NCI-H748 (cell line): ENCODE results near the gene KNCN.

Source experiments
- DNase-seq: peaks from one replicate; lab custom pipeline; 2025; ENCODE audit not compliant: unreplicated experiment; lab: John Stamatoyannopoulos, UW

Gene KNCN

DNA sequence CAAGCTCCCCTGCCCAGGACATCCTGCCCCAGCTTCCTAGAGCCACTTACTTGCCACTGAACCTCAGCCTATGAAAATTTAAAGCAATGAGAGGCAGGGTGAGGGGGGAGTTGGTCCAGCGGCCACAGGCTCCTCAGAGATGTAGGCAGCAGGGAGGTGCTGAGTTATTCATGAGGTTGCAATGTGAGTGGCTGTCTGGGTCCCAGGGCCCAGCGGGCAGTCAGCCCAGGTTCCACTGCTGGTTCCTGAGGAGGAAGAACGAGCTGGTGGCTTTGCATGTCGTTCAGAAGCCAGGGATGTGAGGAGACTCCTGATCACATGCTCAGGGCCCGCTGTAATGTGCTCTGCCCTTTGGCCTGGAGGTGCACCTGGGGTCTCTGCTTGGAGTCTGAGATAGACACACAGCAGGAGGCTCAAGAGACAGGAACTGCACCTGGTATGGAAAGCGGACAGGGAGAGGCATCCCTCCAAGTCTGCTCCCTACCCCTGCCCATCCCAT is at the start of gene KNCN:
KNCN (minus strand) TSS at position 51 of the 499 bp plus-strand sequence. CDS start 432 bp downstream, outside the sequence.
- no peak for DNase-seq

DNA sequence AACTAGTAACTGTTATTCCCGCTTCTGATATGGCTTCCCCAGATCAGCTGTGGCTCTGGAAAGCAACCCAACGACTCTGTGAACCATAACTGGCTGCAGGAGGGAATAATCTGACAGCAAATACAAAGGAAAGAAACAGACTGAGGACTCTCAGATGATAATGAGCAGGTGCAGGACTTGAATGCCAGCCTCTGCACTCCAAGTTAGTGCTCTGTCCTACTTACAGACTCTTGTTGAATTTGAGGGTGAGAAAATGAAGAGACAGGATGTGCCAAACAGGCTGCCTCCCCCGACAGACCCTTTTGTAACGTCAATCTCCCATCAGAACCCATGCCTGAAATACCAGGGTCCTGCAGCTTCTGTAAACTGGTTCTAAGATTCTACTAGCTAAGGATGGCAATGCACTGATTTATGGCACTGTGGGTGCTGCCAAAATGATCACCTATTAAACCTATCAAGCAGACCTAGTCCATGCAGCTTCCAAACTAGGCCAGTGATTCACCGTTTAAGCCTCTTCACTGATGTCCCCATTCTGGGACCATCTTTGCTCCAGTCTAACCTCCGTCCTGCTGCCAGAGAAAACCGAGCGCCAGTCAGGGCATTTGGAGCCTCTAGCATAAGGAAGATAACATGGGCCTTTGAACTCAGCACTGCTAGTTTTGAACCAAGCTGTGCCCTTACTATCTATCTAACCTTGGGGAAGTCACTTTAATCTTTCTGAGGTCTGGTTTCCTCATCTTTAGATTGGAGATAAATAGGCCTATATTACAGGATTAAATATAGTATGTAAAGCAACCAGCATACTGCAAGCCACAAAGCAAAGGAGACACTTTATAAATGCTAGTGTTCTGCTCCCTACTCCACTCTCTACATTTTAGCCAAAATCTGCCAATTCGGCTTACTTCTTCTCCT is 47.9 kb upstream of the KNCN start:
- no peak for DNase-seq

DNA sequence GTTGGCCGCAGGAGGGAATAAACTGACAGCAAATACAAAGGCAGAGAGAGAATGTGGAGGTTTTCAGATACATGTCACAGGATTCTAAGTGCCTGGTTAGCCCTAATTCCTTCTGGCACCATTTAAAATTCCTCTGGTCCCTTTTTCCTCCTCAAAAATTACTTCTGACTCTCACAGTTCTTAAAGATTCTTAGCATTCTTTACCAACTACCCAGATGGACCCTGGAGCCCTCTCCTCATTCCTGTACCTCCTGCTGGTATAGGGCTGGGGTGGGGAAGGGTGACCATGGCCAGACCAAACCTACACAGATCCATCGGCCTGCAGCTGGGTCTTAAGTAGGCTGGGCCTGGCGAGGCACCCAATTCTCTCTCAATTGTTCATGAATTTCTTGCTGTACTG is 45.4 kb upstream of the KNCN start:
- no peak for DNase-seq

DNA sequence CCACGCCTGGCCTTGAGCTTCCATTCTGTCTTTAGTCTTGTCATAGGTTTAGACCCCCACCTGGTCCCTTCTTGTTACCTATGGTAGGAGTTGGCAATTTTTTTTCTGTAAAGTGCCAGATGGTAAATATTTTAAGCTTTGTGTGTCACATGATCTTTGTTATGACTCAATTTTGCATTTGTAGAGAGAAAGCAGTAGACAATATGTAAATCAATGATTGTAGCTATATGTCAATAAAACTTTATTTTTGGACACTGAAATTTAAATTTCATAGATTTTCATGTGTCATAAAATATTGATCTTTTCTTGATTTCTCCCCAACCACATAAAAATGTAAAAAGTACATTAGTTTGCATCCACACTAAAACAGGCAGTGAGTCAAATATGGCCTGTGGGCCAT is 44.6 kb upstream of the KNCN start:
- DNase-seq, result no peak

DNA sequence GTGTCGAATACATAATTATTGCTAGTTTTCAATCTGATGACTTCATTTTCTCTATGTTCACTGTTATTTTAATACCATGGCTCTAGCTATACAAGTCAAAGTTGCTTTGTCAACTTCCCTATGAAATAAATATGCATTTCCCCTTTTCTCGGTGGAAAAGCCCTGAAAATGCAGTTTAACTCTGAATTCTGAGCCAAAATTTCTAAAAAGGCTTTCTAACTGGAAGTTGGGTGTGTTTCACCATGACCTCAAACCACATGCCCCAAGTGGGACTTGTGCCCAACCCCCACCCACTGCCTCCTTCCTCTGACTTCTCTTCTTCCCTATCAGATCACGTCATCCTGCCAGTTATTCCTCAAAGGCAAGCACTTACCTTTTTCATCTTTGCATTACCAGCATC is 43.7 kb upstream of the KNCN start:
- DNase-seq, result no peak

DNA sequence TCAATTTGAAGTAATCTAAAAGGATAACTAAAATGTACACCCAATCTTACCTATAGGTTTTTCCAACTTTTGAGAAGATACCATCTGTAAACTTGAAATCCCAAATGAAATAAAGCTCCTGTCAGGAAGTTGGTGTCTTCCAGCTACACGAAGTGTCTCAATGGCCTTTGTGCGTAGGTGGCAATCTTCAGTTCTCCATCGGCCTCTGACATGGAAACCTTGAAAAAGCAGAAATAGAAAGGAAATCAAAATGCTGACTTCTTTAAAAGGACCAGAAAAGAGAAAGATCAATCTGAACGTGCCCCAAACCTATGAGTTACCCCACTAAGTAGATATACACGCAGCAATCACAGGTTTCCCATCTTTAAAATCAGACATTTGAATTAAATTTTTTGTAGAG is 42.6 kb upstream of the KNCN start:
- no peak for DNase-seq

DNA sequence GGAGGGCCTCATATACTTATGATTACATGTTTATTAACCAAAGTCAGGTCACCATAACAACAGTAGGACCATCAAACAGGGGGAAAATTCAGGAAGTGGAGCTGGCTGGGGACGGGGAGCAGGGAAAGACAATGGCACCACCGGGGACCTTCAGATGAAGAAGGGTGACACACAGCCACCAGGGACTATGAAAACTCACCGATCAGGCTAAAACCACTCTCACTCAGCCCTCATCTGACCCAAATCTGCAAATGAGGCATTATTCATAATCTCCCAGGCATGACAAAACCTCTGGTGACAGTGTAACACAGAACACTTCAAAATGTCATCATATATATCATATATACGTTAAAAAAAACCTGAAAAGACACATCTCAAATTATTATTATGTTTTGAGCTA is 41.4 kb upstream of the KNCN start:
- DNase-seq, result no peak

DNA sequence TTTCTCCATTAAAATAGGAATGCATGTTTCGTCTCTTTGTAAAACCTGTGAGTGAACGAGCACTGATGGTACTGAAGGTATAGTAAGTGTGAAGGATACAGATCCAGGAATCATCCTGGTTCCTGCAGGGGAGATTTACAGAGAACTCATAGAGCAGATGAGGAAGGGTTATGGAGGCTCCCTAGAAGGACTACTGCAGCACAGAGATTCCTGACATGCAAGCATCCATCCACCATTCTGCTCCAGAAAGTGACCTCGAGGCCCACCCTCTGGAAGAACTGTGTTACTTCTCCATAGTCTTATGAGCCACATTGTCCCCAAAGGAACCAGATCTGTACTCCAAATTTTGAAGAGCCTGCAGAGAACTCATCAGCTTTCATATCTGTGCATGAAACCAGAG is 38.1 kb upstream of the KNCN start:
- no peak for DNase-seq

DNA sequence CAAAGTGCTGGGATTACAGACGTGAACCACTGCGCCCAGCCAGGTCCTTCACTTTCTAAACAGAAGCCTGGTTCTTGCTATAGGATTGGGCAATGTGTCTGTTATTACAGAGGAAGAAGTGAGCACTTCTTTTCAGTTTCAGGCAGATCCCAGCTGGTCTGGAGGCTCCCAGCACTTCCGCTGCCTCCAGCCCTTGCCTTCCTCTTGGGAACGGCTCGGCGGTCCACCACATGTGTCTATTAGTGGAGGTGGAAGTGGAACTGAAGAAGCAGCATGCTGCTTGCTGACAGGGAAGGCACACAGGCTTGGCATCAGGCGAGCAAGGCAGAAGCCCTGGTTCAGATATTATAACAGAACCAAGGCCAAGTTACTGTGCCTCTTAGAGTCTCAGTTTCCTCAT is 35.6 kb upstream of the KNCN start:
- no peak for DNase-seq

DNA sequence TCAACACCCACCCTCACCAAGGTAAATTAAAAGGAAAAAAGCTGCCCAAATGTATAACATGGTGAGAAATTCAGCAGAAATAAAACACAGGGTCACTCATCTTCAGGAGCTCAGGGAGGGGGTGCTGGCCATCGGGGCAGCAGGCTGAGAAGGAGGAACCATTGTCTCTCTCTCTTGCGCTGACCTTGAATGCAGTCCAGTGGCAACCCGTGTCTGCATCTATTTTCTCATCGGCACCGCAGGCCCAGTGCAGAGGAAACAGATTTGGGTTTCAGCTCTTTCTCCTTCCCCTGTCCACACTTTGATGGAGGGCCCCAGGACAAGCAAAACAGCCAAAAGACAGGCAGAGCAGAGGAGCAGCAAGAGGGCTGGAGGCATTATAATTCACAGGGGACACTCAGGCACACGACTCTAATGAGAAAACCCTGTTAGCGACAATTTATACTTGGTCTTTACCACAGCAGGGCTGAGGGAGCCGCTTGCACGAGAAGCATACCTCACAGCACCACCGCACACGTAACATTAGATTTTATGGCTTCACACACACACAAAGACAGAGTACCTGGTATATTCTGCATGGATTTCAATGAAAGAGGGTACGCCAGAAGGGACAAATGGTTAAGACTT is 34.0 kb upstream of the KNCN start:
- DNase-seq, result no peak

DNA sequence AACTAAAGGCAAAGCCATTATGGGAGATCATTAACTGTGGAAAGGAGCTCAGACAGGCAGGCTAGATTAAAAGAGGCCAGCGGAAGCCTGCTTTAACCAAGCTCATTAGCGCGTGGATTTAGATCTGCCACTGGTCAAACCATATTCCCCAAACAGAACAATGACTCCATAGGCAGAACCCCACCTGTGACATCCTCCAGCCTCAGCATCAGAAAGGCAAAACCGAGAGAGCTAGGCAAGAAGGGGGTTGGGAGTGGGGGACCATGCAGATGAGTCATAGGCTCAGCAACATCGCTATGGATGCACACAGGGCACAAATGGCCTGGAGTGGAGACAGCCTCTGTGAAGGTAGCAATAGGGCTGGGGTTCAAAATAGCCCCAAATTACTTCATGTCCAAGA is 32.0 kb upstream of the KNCN start:
- DNase-seq, result no peak

DNA sequence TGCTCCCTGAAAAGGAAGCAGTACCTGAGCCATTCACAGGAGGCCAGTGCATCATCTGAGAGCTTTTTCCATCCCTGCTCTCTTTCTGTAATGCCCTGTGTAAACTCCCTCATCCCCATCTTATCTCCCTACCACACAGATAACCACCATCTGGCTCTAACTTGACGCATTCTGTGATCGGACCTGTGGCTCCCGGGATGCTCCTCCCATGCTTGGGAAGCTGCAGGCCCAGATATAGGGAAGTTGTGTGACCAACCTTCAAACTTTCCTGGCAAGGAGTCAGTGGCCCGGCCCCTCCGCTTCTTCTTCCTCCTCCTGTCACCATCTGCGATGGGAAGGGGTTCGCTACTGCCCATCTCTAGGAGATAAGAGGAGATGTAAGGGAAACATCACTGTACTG is 31.5 kb upstream of the KNCN start:
- DNase-seq, result no peak

DNA sequence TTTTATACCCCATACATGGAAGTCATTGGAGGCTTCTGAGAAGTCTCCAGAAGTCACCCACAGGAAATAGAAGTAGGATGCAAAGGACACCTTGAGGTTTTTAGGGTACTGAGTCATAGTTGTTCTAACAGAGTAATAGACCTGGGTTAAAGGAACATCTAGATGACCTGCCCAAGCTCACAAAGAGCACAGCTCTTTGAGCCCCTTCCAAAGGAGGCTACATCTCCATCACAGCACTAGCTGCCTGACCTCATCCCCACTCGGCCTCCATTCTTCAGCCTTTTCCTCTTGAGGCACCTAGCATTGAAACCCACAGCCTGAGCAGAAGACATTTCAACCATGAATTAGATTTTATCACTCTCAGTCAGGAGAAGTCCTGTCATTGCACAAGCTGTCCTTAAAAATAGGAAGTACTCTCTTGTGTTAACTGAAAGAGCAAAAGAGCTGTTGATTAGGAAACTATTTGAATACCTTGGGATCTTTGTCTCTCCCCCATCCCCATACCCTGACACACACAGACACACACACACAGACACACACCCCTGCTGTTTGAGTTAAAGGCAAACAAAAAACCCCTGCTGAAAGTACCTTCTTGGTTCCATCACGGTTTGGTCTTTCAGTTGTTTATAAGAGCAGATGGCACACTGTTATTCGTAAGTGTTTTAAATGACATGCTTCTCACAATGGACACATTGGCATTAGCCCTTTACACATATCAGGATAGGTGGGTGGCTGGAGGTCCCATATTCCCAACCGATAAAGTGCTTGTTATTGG is 30.4 kb upstream of the KNCN start:
- DNase-seq, result peak; percentile 14

DNA sequence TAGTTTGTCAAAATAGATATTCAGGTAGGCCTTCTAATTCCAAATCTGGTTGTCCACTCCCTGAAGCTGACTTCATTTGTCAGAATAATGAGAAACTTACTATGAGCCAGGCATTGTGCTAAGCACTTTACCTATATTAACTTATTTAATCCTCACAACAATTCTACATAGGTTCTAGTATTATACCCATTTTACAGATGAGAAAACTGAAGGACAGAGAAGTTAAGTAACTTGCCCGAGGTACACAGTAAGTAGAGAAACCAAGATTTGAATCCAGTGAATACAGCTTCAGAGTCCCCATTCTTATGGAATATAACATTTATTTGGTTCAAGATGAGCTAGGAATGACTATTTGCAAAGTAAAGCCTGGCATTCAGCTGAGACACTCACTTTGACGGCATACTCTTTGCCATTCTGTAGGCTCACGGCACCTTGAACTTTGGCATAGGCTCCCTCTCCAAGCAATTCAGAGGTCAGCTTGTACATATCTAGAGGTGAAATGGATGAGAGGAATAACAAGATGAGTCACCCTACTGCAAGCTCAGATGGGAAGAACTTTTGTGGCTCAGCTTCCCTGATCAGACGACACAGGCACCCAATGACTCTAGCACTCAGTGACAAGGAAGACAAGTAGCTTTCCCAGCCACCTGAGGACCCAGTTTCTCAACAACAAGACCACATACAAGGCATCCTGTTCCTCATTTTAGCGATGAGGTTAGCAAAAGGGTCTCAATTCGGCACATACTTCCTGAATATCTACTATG is 28.9 kb upstream of the KNCN start:
- DNase-seq, result no peak

DNA sequence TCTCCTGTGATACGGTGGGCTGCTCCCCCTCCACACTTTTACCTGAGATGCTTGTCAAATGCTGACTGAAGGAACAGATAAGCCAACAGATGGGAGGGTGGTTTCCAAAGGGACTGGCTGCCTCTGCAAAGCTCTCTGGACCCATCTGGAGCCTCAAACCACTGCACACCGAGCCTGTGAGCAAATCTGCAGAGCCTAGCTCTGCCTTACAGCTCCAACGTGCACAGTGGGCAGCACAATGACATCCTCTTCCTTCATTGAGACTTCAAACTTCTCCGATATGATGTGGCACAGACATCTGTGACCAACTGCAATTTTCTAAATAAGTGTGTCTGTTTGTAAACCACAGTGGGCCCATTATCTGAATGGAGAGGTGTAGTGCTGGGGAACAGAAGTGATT is 26.2 kb upstream of the KNCN start:
- DNase-seq, result no peak

DNA sequence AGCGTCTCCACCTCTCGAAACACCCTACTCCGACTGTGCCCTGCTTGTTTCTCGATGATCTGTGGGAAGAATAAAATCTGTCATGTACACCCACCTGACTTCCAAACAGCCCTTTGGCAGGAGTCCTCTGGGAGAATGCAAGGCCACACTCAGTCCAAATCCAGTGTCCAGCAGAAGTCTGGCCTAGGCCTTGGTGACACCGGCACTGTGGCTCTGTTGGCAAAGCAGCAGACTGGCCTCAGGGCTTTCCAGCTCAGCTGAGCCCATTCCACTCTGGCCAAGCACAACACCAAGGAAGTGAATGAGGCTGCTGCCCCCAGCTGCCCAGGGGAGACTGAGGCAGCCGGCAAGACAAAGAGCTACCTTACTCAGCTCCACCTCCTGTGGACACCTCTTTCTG is 25.1 kb upstream of the KNCN start:
- DNase-seq, result no peak

DNA sequence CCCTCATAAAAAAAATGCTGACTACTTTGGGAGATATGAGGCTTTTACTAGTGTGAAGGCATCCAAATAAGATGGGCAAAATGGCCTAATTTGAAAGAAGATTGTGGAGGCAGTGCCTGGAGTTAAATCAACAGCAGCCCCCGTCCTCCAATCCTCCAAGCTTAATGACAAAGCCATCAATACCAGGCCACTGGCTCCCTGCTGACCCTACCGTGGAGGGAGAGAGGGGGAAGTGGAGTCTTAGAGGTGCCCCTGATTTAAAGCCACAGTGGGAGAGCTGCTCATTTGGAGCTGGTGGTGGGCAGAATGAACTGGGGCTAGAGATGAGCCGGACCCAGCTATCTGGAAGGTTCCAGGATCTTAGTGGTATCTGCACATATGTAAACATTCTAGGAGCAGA is 24.3 kb upstream of the KNCN start:
- DNase-seq, result peak; percentile 5

DNA sequence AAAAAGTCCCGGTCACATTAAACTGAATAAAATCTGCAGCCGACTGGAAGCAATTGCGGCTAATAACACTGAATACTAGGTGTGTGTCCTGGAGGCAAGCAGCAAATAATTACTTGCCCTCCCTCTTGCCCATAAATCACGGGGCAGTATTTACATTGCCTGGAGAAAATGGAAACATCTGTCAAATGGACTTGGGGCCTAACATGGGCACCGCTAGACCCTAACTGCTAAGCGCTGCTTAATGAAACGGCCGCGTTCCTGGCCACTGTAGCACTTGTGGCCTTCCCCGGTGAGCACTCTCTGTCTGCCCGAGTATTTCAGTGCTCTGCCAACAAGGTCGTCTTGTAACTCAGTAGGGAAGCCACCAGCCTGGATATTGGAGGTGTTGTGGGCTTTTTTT is 23.9 kb upstream of the KNCN start:
- peak; percentile 93 for DNase-seq

DNA sequence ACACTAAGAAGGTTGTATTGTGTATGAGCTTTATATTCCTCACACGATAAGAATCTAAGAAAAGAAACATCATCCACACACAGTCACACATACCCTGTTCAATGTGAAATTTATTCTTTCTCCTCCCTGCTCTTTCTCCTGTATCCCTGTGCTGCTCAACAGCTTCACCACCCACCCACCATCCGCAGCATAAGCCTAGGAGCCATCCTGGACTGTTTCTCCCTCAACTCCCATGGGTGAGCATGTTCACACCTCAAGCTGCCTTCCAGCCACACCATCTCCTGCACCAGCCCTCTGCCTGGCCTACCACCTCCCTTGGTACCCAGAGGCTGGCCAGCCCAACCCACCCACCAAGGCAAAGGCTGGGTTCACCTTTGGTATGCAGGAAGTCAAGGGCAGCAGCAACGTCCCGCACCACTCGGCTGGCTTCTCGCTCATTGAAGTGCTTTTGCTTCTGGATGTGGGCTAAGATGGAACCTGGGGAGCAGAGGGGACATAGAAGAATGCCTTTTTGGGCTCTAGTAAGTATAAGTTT is 20.3 kb upstream of the KNCN start:
- DNase-seq, result no peak

DNA sequence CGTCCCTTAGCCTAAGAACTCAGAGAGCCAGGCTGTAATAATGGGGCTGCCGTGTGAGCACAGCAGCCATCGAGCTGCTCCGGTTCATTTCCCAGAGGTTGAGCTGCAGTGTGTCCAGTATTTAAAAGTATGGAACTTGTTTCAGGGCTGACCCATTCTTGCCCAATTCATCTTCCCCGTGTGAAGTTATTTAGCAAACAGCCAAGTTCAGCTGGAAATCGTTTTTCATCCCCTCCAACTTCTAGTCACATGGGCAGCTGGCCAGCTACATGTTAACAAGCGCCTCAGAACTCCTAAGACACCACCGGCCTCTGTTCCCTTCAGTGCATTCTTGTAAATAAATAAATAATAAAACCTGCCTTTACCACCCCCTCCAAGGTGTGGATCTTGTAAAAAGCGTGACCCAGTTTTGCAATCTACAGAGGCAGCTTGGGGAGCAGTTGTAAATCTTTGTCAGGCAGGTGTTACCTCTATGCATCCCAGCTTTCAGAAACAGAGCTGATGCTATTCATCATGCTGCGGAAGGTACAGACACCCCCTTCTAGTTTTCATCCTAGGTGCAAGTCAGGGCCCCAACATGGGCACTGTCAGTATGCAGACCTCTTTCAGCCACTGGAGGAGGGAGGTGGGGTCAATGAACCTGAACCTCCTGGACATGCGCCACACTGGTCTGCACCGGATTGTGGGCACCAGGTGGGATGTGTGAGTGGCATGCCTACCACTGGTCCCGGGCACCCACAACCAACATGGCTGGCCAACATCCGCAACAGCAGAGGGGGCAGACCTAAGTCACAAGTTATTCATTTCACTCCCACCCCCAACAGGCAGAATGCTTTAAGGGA is 18.7 kb upstream of the KNCN start:
- DNase-seq, result no peak
